GM21619 (cell line): Measurements from ENCODE around the gene LYZL1.
"Not testable (repeated sequence)": the region's sequence is repeated elsewhere in the genome, so short reads cannot be mapped to it uniquely, and the experiment has no call there.

Experiments
- ATAC-seq: cut with Tn5 transposase; IDR thresholded peaks from one replicate; pipeline ENCODE4 v1.9.1; 2021; ENCODE audit not compliant: unreplicated experiment

Gene LYZL1

DNA sequence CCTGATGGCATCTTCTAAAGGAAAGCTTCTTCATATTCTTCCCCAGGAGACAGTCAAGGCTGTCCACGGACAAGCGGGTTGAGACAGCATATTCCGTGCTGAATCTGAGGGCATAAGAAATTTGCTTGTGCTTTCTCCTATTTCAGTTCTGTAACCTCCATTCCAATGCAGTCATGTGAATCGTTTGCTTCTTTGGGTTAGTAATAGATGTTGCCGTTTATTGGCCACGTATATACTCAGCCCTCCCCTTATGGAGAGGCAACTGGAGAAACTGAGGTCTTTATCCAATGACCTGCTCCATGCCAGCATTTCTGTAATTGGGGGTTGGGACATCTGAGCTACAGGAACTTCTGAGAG, 38.9 kb downstream of the LYZL1 start:
- ATAC-seq: no peak

- ATAC-seq: no peak
Measured at GRCh38 chr10:29328983-29329382, 40.1 kb downstream of the LYZL1 start.

GRCh38 chr10:29329420-29329819, 40.5 kb downstream of the LYZL1 start:
- ATAC-seq: no peak

DNA sequence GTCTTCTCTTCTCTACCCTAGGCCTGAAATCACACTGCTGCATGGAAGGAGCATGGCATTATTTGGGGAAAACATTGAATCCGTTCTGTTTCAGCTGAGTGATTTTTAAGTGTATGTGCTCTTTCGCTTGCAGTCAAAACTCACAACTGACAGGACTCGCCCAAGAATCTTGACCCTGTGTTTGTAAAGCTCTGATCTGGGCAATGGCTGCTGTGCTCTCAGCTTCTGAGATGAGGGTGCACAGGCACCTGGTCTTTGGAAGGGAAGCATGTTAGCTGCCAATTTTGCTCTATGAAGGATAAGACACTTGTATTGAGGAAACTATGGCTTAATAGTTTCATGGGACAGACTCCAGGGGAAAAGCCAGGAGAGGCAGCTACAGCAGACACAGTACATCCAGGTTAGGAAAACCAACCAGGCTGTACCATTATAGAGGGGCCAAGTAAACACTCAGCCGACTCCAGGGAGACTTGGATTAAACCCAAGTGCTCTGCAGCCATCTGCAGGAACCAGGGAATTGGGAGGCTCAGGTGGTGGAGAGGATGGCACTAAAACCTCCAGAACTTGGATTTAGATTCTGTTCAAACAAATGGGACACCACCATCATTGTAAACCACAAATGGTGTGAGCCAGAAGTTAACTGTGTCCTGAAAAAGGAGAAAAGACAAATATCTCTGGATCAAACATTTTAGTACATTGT, 43.3 kb downstream of the LYZL1 start:
- no peak for ATAC-seq

DNA sequence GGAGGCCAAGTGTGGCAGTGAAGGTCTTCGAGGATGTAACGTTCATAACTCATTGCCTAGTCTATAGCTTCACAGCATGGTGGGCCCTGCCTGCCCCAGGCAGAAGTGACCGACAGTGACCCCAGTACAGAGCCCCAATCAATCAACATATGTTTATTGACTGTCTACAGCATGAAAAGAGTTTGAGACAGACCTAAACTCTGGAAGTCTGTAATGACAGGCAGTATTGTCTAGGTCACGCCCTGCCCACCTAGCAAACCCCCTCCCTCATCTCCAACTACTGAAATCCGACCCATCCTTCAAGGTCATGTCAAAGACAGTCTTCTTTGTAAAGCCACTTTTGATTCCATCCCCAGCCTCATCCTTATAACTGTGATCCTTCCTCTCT, 43.9 kb downstream of the LYZL1 start:
- ATAC-seq: no peak

DNA sequence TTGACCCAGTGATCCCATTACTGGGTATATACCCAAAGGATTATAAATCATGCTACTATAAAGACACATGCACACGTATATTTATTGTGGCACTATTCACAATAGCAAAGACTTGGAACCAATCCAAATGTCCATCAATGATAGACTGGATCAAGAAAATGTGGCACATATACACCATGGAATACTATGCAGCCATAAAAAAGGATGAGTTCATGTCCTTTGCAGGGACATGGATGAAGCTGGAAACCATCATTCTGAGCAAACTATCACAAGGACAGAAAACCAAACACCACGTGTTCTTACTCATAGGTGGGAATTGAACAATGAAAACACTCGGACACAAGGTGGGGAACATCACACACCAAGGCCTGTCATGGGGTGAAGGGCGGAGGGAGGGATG, 48.7 kb downstream of the LYZL1 start:
- ATAC-seq: not testable (repeated sequence)

- no peak for ATAC-seq
Measured at GRCh38 chr10:29343607-29344038, 54.8 kb downstream of the LYZL1 start.

DNA sequence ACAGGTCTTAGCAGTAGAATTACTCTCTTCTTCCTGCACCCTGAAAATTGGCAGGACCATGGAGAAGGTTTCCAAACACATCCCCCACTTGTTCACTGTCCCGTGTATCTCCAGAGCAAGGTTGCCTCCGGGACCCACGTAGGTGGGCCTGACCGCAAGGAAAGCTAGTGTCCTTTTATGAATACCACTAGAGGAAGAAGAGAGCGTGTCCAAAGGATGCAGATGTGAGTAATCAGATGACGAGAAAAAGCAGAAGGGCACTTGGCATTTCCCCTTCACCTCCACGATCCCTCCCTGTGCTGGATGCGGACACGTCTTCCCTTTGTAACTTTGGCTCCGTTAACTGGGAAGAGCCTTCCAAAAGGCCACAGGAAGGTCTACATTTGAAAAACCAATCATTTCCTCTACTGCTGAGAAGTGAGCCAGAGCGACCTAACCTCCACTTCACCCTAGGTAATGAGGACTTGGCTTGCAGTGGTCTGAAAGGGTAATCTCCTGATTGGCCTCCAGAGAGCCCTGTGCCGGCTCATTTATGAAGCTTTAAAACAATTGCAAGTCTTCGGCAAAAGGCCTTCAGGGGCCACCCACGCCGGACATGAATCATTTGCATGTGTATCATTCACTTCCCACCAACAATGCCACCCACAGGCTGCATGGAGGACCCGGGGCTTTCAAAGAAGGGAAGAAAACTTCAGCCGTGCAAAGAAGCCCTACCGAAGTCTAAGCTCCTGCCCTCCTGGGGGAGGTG, 55.4 kb downstream of the LYZL1 start:
- ATAC-seq: no peak

DNA sequence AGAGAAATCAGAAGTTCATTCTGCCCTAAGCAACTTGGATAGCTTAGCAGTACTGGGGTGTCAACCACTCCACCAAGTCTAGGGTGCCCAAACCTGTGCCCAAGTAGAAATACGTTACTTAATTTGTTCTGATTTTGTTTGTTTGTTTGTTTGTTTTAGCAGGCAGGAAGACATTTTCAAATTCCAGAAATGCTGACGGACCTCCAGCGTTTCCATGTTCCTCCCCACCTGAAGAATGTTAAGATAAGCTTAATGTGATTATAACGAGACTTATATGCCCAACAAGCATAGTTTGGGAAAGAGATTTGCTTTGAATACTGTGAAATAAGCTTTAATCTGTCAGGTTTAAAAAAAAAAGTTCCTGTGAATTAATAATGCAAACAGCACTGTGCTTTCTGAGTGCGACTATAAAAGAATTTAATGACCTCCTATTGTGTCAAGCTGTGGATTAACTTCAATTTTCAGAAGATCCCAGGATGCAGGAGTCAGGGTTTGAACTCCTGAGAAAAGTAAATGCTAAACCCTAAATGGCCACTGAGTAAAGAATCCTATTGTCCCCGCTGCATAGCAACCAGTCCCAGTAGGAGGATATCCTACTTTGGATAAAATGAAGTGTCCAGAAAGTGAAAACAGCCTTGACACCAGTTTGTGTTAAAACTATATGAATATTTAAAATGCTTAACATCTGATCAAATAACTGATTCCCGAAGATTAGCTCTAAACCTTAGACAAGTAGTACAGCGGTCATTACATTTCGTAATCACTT, 56.5 kb downstream of the LYZL1 start:
- ATAC-seq: no peak

DNA sequence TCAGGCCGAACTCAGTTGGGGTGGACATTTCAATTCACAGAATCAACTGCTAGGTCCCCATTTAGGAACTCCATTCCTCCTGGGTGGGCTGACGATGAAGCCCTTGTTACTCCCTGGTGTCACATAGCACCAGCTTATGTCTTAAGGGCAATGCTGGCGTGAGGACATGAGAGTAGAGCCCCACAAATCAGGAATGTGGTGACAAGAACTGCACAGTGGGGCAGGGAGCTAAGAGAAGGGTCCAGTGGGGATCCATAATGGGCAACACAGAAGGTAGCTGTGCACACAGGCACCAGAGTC, 57.0 kb downstream of the LYZL1 start:
- no peak for ATAC-seq

DNA sequence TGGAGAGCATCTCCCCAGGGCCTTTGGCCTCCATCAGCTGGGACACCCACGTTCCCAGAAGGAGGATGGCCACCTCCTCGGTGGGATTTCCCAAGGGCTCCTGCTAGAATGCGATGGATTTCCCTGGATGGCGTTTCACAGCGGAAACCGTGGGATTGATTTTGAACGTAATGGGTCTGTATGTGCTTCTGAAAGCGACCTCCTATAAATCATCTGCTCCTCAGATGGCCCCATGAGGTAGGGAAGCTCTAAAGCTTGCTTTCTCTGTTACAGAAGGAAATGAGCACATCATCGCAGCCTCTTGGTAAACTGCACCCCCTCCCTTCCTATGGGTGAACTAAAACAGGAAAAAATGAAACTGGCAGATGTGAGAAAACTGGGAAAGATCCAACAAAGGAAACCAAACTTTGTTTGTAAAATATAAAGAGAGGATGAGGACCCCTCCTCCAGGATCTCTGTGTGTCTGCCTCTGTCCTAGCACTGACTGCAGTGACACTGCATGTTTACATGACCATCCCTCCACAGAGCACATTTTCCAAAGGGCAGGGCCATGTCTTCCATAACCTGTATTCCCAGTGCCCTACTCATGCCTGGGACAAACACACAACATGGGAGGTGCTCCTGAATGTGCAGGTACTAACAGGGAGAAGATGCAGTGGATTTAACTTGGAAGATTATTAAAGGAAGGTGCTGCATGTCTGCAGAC, 57.6 kb downstream of the LYZL1 start:
- ATAC-seq: no peak

GRCh38 chr10:29348836-29349235, 60.0 kb downstream of the LYZL1 start:
- no peak for ATAC-seq

GRCh38 chr10:29353305-29353704, 64.4 kb downstream of the LYZL1 start:
- ATAC-seq: no peak

DNA sequence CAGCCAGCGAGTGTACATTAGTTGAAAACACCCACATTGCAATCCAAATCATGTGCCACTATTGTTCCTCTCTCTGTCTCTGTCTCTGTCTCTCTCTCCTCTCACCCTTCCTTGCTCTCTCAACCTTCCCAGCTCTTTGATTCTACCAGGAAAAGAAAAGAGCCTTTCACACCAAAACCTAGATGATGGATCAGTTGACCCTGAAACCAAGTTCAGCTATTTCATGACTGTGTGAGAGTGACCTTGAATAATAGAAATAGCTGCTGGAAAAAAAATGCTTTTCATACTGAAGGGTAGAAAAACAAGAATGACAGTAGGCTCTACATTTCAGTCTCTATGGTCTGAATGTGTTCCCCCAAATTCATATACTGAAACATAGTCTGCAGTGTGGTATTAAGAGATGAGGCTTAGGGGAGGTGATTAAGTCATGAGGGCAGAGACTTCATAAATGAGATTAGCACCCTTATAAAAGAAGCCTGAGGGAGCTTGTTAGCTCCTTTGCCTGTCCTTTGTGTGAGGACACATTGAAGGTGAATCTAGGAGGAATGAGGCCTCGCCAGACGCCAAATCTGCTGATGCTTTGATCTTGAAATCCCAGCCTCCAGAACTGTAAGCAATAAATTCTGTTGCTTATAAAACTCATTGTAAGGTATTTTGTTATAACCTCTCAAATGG, 65.2 kb downstream of the LYZL1 start:
- ATAC-seq: no peak

DNA sequence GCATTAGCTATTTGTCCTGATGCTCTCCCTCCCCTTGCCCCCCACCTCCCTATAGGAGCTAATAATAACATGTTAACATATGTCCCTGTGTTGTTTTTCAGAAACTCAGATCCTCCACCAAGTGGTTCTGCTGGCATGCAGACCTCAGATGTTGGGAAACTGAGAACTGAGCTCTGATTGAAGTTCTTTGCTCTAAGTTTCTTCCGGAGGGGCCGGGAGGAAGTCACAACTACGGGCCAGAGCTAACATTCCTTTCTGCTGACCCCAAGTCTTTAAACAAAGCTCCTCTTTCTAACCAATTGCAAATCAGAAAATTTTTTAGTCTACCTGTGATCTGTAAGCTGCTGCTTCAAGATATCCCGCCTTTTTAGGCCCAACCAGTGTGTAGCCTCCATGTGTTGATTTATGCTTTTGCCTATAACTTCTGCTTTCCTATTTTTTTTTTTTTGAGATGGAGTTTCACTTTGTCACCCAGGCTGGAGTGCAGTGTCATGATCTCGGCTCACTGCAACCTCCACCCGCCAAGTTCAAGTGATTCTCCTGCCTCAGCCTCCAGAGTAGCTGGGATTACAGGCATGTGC, 66.6 kb downstream of the LYZL1 start:
- no peak for ATAC-seq

GRCh38 chr10:29356931-29357330, 68.1 kb downstream of the LYZL1 start:
- no peak for ATAC-seq

- ATAC-seq: no peak
Measured at GRCh38 chr10:29358010-29358616, 69.2 kb downstream of the LYZL1 start.

DNA sequence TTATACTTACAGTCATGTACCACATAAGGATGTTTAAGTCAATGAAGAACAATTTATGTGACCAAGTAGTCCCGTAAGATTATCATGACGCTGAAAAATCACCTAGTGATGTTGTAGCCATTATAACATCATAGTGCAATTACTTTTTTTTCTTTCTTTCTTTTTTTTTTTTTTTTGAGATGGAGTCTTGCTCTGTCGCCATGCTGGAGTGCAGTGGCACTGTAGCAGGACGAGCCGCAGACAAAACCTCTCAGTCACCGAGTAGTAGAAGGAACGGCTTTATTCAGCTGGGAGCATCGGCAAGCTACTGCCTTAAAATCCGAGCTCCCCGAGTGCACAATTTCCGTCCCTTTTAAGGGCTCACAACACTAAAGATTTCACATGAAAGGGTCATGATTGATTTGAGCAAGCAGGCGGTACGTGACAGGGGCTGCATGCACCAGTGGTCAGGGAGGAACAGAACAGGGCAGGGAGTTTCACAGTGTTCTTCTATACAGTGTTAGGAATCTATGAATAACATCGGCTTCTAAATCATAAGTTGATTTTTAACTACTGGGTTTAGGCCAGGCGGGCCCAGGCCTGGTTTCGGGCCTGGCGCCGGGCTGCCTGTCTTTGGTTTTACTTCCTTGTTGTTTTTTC, 71.5 kb downstream of the LYZL1 start:
- not testable (repeated sequence) for ATAC-seq
